Measurements from ENCODE around the gene OXLD1. TPM values are rescaled to one million over a fixed set of nuclear protein-coding genes. Genes with fewer than 3 reads are reported as not detected.

Gene OXLD1
- total RNA-seq, 1 experiment from 2014 or later = 42.8 TPM

- ATAC-seq = no peak
- no peak overlapping the region for H3K4me3 ChIP-seq (ENCODE audit: low read depth in 2 of 2, low read length in 2 of 2)
- BruUV-seq (replicated peaks) = no TSS peak
- H3K27me3 ChIP-seq (ENCODE audit: control insufficient read depth, insufficient read depth, low read length) = no peaks in the 10 kb centered on the region
- no peak for DNase-seq (ENCODE audit: low read depth, low spot score)
- no peaks in the 10 kb centered on the region for H3K4me1 ChIP-seq (ENCODE audit: control insufficient read depth, insufficient read depth, low read length)
- no peaks in the 10 kb centered on the region for H3K9me3 ChIP-seq (ENCODE audit: control insufficient read depth, insufficient read depth, low read depth, low read length)
- H3K27ac ChIP-seq (ENCODE audit: low read length) = no peak overlapping the region
- intact Hi-C loops (cut with micrococcal nuclease; ENCODE audit: unreplicated experiment) (no loop called here), in situ Hi-C loops (cut with HindIII; ENCODE audit: low pct_unique_long_range_greater_than_20kb, low sequenced_read_pairs) (no loop called here)
- POLR2A ChIA-PET = no interaction called here
- H3K36me3 ChIP-seq (ENCODE audit: control insufficient read depth, insufficient read depth, low read length) = peaks cover 19% of the 10 kb centered on the region
- TF ChIP-seq TCF7L2 (IDR thresholded peaks at IDR 0.05; ENCODE audit: low read depth, low read length) (no peak), CTCF (IDR thresholded peaks at IDR 0.05) (no peak), POLR2AphosphoS5 (IDR thresholded peaks at IDR 0.05; ENCODE audit: low read depth, low read length) (no peak)
- CTCF ChIA-PET = no interaction called here
Observed at GRCh38 chr17:81691608-81692007, 25.2 kb upstream of the OXLD1 start.

- no peak for TF ChIP-seq POLR2AphosphoS5 (IDR thresholded peaks at IDR 0.05; ENCODE audit: low read depth, low read length)
- TF ChIP-seq SIN3A (IDR thresholded peaks at IDR 0.05; ENCODE audit: borderline replicate concordance, insufficient read depth, low read depth, low read length) = no peak
- no peak for TF ChIP-seq TCF7L2 (IDR thresholded peaks at IDR 0.05; ENCODE audit: low read depth, low read length)
- no peak for TF ChIP-seq CTCF (IDR thresholded peaks at IDR 0.05)
- no peak for TF ChIP-seq REST (IDR thresholded peaks at IDR 0.05; ENCODE audit: insufficient read depth in 1 of 2, low read depth in 2 of 2, low read length in 1 of 2)
- DNase-seq (ENCODE audit: low read depth, low spot score) (no peak), ATAC-seq (no peak)
- H3K4me1 ChIP-seq (ENCODE audit: control insufficient read depth, insufficient read depth, low read length) = no peaks in the 10 kb centered on the region
- no peak overlapping the region for H3K27ac ChIP-seq (ENCODE audit: low read length)
- peaks cover 19% of the 10 kb centered on the region for H3K36me3 ChIP-seq (ENCODE audit: control insufficient read depth, insufficient read depth, low read length)
- no peak overlapping the region for H3K4me3 ChIP-seq (ENCODE audit: low read depth in 2 of 2, low read length in 2 of 2)
- intact Hi-C loops (cut with micrococcal nuclease; ENCODE audit: unreplicated experiment) (no loop called here), in situ Hi-C loops (cut with HindIII; ENCODE audit: low pct_unique_long_range_greater_than_20kb, low sequenced_read_pairs) (no loop called here)
- POLR2A ChIA-PET = interaction anchor here (0.6 kb wide), 2 partner anchors 16 to 179 kb away, joined by 3 read pairs; no protein-coding TSS in a partner anchor
- no TSS peak for BruUV-seq (replicated peaks)
- no peaks in the 10 kb centered on the region for H3K27me3 ChIP-seq (ENCODE audit: control insufficient read depth, insufficient read depth, low read length)
- CTCF ChIA-PET = no interaction called here
- no peaks in the 10 kb centered on the region for H3K9me3 ChIP-seq (ENCODE audit: control insufficient read depth, insufficient read depth, low read depth, low read length)
Observed at GRCh38 chr17:81691196-81691595, 24.8 kb upstream of the OXLD1 start.

All from Panc1 (cell line).